HT-29 (cell line): ENCODE measurements around the gene EARS2. TPM values are rescaled to one million over a fixed set of nuclear protein-coding genes. Genes with fewer than 3 reads are reported as not detected.
A peak's percentile ranks its signal among the peaks of the same experiment; 100 is the strongest.
"Not testable (repeated sequence)": the region's sequence is repeated elsewhere in the genome, so short reads cannot be mapped to it uniquely, and the experiment has no call there.

Experiments used
- DNase-seq: peaks from one replicate; pipeline ENCODE4 v3.0.0-alpha.2; 2015; ENCODE audit warnings: low spot score
- total RNA-seq: library from RNA; depleted of rRNA; stranded (reverse); fragments of >200 nt; shearing (Covaris generic); gene quantifications from 2 replicates; pipeline ENCODE4 v1.2.3, GENCODE V29; 2014; rRNA removed

EARS2 gene
- total RNA-seq: 64.7 and 83.3 TPM in 2 replicates

- DNase-seq: peak; percentile 99
These were observed at the start of gene EARS2, which contains the start of gene UBFD1 for GRCh38 chr16:23556881-23557778. TSS of gene EARS2 (minus strand) at chr16:23557350. CDS start at chr16:23557343, 7 bp downstream. TSS of gene UBFD1 (plus strand) at chr16:23557727. CDS start at chr16:23557743, 16 bp downstream.

GRCh38 chr16:23597003-23597756, 40.0 kb upstream of the EARS2 start:
- DNase-seq: peak; percentile 54

GRCh38 chr16:23595951-23596720, 39.0 kb upstream of the EARS2 start, which contains the start of gene NDUFAB1:
TSS of gene NDUFAB1 (minus strand) at chr16:23596316. CDS start at chr16:23596290, 26 bp downstream.
- DNase-seq: peak; percentile 91

GRCh38 chr16:23595246-23595950, 38.2 kb upstream of the EARS2 start:
- peak; percentile 33 for DNase-seq

- no peak for DNase-seq
These were observed 37.0 kb upstream of the EARS2 start for GRCh38 chr16:23594186-23594585.

GRCh38 chr16:23590181-23590580, 33.0 kb upstream of the EARS2 start:
- no peak for DNase-seq

- no peak for DNase-seq
These were observed 30.6 kb upstream of the EARS2 start for GRCh38 chr16:23587726-23588125.

- DNase-seq: no peak
These were observed 27.3 kb upstream of the EARS2 start for GRCh38 chr16:23584186-23585076.

GRCh38 chr16:23583271-23583670, 26.1 kb upstream of the EARS2 start:
- DNase-seq: not testable (repeated sequence)

- no peak for DNase-seq
These were observed 24.6 kb upstream of the EARS2 start for GRCh38 chr16:23581764-23582163.

GRCh38 chr16:23580391-23580790, 23.2 kb upstream of the EARS2 start:
- no peak for DNase-seq

GRCh38 chr16:23579371-23579770, 22.2 kb upstream of the EARS2 start:
- DNase-seq: no peak

GRCh38 chr16:23578101-23578830, 21.1 kb upstream of the EARS2 start:
- no peak for DNase-seq

GRCh38 chr16:23577493-23577892, 20.3 kb upstream of the EARS2 start:
- DNase-seq: no peak

GRCh38 chr16:23575834-23576233, 18.7 kb upstream of the EARS2 start:
- DNase-seq: no peak

- no peak for DNase-seq
These were observed 16.7 kb upstream of the EARS2 start for GRCh38 chr16:23573817-23574216.

GRCh38 chr16:23572394-23572793, 15.2 kb upstream of the EARS2 start:
- DNase-seq: no peak

GRCh38 chr16:23571895-23572294, 14.7 kb upstream of the EARS2 start:
- no peak for DNase-seq

- DNase-seq: no peak
These were observed 14.0 kb upstream of the EARS2 start for GRCh38 chr16:23570992-23571632.
